WERI-Rb-1 (cell line): ENCODE results near the gene NDUFV3.
A peak's percentile ranks its signal among the peaks of the same experiment; 100 is the strongest.

Experiments used
- DNase-seq: peaks from one replicate; pipeline ENCODE4 v3.0.0-alpha.2; 2020
- H3K27ac ChIP-seq: fragments of 250-450 bp; sonication (Bioruptor Pico); 2 replicates; pipeline ENCODE4 v1.5.1; 2020; ENCODE audit warnings: mild to moderate bottlenecking, moderate library complexity
- H3K27me3 ChIP-seq: fragments of 250-450 bp; sonication (Bioruptor Pico); 2 replicates; pipeline ENCODE4 v1.5.1; 2021; ENCODE audit warnings: mild to moderate bottlenecking, low read depth, moderate library complexity; ENCODE audit not compliant: insufficient read depth, severe bottlenecking
- H3K36me3 ChIP-seq: fragments of 250-450 bp; sonication (Bioruptor Pico); 2 replicates; pipeline ENCODE4 v1.5.1; 2020; ENCODE audit warnings: mild to moderate bottlenecking, moderate library complexity
- H3K4me3 ChIP-seq: 2 replicates; pipeline ENCODE4 v1.5.1; 2011; ENCODE audit warnings: low read depth, mild to moderate bottlenecking, control low read depth, low read length
- H3K9me3 ChIP-seq: fragments of 250-450 bp; sonication (Bioruptor Pico); 2 replicates; pipeline ENCODE4 v1.5.1; 2021; ENCODE audit warnings: mild to moderate bottlenecking, moderate library complexity; ENCODE audit not compliant: severe bottlenecking
- TF ChIP-seq, protein P1 (sequence below): IDR thresholded peaks from 2 replicates; pipeline ENCODE4 v1.5.1; 2011; ENCODE audit warnings: low read depth, mild to moderate bottlenecking, control low read depth, inconsistent platforms, low read length

The NDUFV3 gene

DNA sequence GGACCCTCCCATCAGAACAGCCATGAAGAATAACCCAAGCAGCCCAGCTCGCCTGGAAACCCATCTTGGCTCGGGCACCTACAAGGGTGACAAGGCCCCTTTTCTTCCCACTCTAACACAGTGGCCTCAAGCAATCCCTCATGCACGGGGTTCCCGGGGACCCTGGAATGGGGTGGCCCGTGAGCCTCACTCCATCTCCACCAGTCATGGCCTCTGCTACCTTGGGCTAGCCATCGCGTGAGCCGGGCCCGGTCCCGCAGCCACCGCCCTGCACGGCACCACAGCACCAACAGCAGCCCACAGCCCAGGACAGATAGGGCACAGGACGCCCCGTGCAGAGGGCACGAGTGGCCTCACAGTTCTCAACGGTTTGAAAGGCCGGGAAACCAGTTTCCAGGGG lies 32.8 kb upstream of the NDUFV3 start:
- no peaks in the 10 kb centered on the region for H3K27me3 ChIP-seq
- no peak overlapping the region for H3K27ac ChIP-seq
- no peak for DNase-seq
- TF ChIP-seq, protein P1, sequence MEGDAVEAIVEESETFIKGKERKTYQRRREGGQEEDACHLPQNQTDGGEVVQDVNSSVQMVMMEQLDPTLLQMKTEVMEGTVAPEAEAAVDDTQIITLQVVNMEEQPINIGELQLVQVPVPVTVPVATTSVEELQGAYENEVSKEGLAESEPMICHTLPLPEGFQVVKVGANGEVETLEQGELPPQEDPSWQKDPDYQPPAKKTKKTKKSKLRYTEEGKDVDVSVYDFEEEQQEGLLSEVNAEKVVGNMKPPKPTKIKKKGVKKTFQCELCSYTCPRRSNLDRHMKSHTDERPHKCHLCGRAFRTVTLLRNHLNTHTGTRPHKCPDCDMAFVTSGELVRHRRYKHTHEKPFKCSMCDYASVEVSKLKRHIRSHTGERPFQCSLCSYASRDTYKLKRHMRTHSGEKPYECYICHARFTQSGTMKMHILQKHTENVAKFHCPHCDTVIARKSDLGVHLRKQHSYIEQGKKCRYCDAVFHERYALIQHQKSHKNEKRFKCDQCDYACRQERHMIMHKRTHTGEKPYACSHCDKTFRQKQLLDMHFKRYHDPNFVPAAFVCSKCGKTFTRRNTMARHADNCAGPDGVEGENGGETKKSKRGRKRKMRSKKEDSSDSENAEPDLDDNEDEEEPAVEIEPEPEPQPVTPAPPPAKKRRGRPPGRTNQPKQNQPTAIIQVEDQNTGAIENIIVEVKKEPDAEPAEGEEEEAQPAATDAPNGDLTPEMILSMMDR, result no peak
- no peak overlapping the region for H3K4me3 ChIP-seq
- H3K9me3 ChIP-seq, result no peaks in the 10 kb centered on the region
- peaks cover 92% of the 10 kb centered on the region for H3K36me3 ChIP-seq

DNA sequence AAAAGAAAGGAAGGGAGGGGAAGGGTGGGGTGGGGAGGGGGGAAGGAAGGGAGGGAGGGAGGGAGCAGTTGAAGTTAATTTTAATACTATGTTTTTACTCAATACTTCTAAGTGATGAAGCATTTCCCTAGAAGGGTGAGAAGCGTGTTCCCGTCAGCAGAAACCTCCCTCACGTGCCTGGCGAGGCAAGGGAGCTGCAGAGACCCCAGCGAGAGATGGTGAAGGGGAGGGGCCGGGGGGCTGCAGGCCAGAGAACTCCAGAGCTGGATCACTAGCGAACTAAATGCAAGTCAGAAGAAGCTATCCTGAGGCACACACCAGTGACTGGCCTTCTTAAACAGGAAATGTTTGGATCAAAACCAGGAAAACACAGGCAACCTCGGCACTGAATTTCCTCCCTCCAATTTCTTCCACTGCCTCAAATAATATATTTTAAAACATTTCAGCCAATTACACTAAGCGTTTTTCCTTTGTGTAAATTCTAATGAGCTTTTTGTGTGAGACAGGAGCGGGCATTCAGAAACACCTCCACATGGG lies 31.7 kb upstream of the NDUFV3 start:
- H3K27me3 ChIP-seq, result no peaks in the 10 kb centered on the region
- H3K9me3 ChIP-seq, result no peaks in the 10 kb centered on the region
- DNase-seq, result no peak
- no peak overlapping the region for H3K4me3 ChIP-seq
- H3K36me3 ChIP-seq, result peaks cover 91% of the 10 kb centered on the region
- TF ChIP-seq, protein P1, result no peak
- H3K27ac ChIP-seq, result no peak overlapping the region

DNA sequence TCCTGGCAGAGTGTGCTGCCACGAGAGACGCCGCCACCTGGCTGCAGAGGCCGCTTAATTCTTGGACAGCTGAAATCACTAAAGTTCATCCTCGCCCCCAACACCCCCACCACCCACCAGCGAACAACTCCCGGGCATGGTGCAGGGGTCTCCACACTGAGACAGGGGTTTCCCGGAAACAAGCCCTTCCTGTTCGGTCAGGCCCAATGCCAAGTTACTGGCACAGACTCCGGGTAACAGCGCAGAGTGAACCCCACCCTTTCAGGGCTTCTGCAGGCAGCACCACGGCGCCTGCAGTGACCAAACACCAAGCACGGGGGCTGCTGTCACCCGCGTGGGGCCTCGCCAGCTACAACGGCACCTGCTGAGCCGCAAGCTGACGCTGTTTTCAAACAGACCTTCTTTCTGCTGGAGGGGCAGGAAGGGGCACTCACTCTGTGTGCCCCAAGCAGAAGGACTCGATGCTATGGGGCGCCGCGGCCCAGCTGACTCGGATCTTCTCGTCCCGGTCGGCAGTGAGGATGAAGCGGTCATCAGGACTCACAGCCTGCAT lies 31.2 kb upstream of the NDUFV3 start:
- Histone ChIP-seq H3K9me3 (no peaks in the 10 kb centered on the region), H3K4me3 (no peak overlapping the region), H3K27ac (no peak overlapping the region), H3K36me3 (peaks cover 91% of the 10 kb centered on the region), H3K27me3 (no peaks in the 10 kb centered on the region)
- TF ChIP-seq, protein P1, result peak; percentile 19; the same call in 1 of the 2 replicates
- DNase-seq, result no peak

DNA sequence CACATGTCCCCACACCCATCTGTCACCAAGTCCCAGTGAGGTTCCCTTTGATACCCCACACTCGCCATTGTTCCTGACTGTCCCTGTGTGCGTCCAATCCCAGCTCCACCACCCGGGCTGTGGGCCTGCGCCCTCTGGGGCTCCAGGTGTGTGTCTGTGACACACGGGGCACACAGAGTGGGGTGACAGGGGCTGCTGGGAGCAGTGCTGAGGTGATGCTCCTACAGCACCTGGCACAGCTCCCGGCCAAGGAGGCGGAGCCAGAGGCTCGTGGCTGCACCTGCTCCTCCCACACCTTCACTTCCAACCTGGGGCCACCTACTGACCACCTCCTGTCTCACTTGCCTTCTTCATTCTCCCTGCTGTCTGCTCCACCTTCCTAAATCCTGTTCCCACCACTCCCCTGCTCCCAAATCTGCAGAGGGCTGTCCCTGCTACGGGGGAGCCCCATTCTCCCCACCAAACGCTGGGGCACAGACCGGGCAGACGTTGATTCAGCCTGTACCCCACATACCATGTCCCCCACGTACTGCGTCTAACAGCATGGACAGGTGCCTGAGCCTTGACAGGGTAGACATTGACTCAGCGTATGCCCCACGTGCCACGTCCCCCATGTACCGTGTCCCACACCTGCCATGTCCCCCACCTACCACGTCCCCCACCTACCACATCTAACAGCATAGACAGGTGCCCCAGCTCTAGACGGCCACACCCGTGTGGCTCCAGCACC lies 30.2 kb upstream of the NDUFV3 start:
- Histone ChIP-seq H3K36me3 (peaks cover 86% of the 10 kb centered on the region), H3K4me3 (no peak overlapping the region)

DNA sequence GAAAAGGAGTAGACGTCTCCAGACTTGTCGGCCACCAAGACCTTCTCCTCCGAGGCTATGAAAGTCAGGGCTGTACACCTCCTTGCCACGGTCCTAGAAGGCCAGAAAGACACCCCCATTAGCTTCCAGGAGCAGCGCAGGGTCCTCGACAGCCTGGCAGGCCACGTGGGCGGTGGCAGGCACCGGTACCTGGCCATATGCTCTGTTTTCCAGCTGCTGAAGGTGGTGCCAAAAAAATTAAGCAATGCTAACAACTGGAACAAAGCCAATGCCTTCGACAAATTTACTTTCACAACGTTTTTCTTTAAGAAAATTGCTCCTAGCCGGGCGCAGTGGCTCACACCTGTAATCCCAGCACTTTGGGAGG lies 29.6 kb upstream of the NDUFV3 start:
- H3K36me3 ChIP-seq, result peaks cover 86% of the 10 kb centered on the region
- H3K4me3 ChIP-seq, result no peak overlapping the region
- TF ChIP-seq, protein P1, result no peak
- DNase-seq, result no peak
- no peak overlapping the region for H3K27ac ChIP-seq
- H3K9me3 ChIP-seq, result no peaks in the 10 kb centered on the region
- no peaks in the 10 kb centered on the region for H3K27me3 ChIP-seq

More for the DNA sequence above, 30.2 kb upstream of the NDUFV3 start:
- Histone ChIP-seq H3K9me3 (no peaks in the 10 kb centered on the region), H3K27ac (no peak overlapping the region), H3K27me3 (no peaks in the 10 kb centered on the region)
- TF ChIP-seq, protein P1, result peak; percentile 40
- no peak for DNase-seq
